Activated naive CD8-positive, alpha-beta T cell (primary cell): ENCODE measurements around the gene C11orf68.

Source experiments
- H3K27ac Mint-ChIP-seq: one replicate; pipeline ENCODE4 v1.8.0; 2021; ENCODE audit warnings: mixed read lengths
- H3K27me3 Mint-ChIP-seq: one replicate; pipeline ENCODE4 v1.8.0; 2021; ENCODE audit warnings: mixed read lengths
- H3K36me3 Mint-ChIP-seq: one replicate; pipeline ENCODE4 v1.8.0; 2021; ENCODE audit warnings: mixed read lengths
- H3K4me1 Mint-ChIP-seq: one replicate; pipeline ENCODE4 v1.8.0; 2021; ENCODE audit warnings: low read depth, mixed read lengths
- H3K4me3 Mint-ChIP-seq: one replicate; pipeline ENCODE4 v1.8.0; 2021; ENCODE audit warnings: mild to moderate bottlenecking, mixed read lengths
- H3K9me3 Mint-ChIP-seq: one replicate; pipeline ENCODE4 v1.8.0; 2021; ENCODE audit warnings: low read depth, mixed read lengths

Gene C11orf68

DNA sequence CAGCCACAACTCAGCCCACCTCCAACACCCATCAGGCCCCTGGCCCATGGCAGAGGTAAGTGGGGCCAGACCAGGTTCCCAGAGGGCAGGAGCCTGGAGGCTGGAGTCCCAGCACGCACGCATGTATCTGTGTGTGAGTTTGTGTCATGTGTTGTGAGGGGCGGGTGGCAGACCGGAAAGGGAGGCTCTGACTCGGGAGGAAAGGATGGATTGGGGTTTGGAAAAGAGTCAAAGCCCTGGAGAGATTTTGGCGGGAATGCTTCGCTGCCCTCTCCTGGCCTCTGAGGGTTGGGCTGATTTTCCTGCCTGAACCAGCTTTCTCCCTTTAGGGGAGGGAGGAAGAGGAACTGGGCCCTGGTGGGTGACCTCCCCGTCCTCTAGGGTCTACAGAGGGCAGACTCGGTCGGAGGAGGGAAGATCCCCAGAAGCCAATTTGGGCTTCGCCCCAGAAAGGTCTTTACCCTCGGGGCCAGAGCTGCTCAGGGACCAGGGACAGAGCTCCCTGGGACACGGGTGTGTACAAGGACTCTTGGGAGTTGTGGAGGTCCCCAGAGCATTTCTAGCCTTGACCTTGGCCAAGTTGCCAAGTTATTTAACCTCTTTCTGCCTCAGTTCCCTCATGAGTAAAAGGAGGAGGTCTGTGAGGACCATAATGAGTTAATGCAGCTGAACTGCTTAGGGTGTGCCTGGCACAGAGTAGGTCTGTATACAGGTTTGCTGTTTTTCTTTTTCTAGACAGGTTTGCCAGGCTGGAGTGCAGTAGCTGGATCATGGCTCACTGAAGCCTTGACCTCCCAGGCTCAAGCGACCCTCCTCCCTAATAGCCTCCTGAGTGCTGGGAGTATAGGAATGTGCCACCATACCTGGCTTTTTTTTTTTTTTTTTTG, 6.9 kb downstream of the C11orf68 start:
- H3K36me3 Mint-ChIP-seq, result no peaks in the 10 kb centered on the region
- no peaks in the 10 kb centered on the region for H3K9me3 Mint-ChIP-seq
- H3K4me3 Mint-ChIP-seq, result no peak overlapping the region
- H3K27me3 Mint-ChIP-seq, result peaks cover 4% of the 10 kb centered on the region
- H3K4me1 Mint-ChIP-seq, result peaks cover 29% of the 10 kb centered on the region
- H3K27ac Mint-ChIP-seq, result no peak overlapping the region

GRCh38 chr11:65907878-65908277, 11.0 kb downstream of the C11orf68 start:
- H3K4me1 Mint-ChIP-seq, result peaks cover 8% of the 10 kb centered on the region
- H3K36me3 Mint-ChIP-seq, result no peaks in the 10 kb centered on the region
- no peak overlapping the region for H3K27ac Mint-ChIP-seq
- H3K9me3 Mint-ChIP-seq, result no peaks in the 10 kb centered on the region
- H3K4me3 Mint-ChIP-seq, result no peak overlapping the region
- peaks cover 6% of the 10 kb centered on the region for H3K27me3 Mint-ChIP-seq

DNA sequence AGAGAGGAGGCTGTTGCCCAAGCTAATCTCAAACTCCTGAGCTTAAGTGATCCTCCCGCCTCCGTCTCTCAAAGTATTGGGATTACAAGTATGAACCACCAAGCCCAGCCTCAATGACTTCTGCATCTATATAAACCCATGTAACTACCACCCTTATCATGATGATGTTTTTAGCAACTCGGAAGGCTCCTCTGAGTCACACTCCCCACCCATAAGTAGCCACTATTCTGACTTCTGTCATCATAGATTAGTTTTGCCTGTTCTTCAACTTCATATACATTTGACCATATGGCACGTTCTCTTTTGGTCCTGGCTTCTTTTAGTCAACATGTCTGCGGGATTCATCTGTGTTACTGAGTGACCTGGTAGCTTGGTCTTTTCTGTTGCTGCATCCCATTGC, 12.3 kb downstream of the C11orf68 start:
- no peaks in the 10 kb centered on the region for H3K9me3 Mint-ChIP-seq
- peaks cover 8% of the 10 kb centered on the region for H3K4me1 Mint-ChIP-seq
- no peaks in the 10 kb centered on the region for H3K36me3 Mint-ChIP-seq
- peaks cover 7% of the 10 kb centered on the region for H3K27me3 Mint-ChIP-seq
- H3K4me3 Mint-ChIP-seq, result no peak overlapping the region
- no peak overlapping the region for H3K27ac Mint-ChIP-seq

GRCh38 chr11:65903715-65904114, 15.1 kb downstream of the C11orf68 start:
- H3K4me1 Mint-ChIP-seq, result peaks cover 3% of the 10 kb centered on the region
- H3K27ac Mint-ChIP-seq, result no peak overlapping the region
- H3K36me3 Mint-ChIP-seq, result no peaks in the 10 kb centered on the region
- peaks cover 3% of the 10 kb centered on the region for H3K27me3 Mint-ChIP-seq
- H3K4me3 Mint-ChIP-seq, result no peak overlapping the region
- no peaks in the 10 kb centered on the region for H3K9me3 Mint-ChIP-seq

- Mint-ChIP-seq H3K9me3 (no peaks in the 10 kb centered on the region), H3K36me3 (no peaks in the 10 kb centered on the region), H3K27ac (no peak overlapping the region), H3K4me1 (peaks cover 3% of the 10 kb centered on the region), H3K27me3 (peaks cover 3% of the 10 kb centered on the region), H3K4me3 (no peak overlapping the region)
Measured at GRCh38 chr11:65903068-65903481, 15.8 kb downstream of the C11orf68 start.

GRCh38 chr11:65900899-65901180, 18.0 kb downstream of the C11orf68 start:
- Mint-ChIP-seq H3K27ac (peak overlapping the region; percentile 28), H3K4me1 (peaks cover 17% of the 10 kb centered on the region), H3K4me3 (peak overlapping the region; percentile 67), H3K36me3 (no peaks in the 10 kb centered on the region), H3K27me3 (peaks cover 1% of the 10 kb centered on the region), H3K9me3 (no peaks in the 10 kb centered on the region)

GRCh38 chr11:65900125-65900898, 18.6 kb downstream of the C11orf68 start, which contains the start of gene FOSL1:
Gene FOSL1, minus strand, starts transcription at chr11:65900388. Its CDS starts 49 bp downstream, at chr11:65900339.
- Mint-ChIP-seq H3K9me3 (no peaks in the 10 kb centered on the region), H3K27me3 (peaks cover 1% of the 10 kb centered on the region), H3K4me1 (peaks cover 22% of the 10 kb centered on the region), H3K4me3 (peak within 1 kb of the TSS; percentile 91), H3K27ac (peak within 1 kb of the TSS; percentile 78), H3K36me3 (no peaks in the 10 kb centered on the region)

- H3K27ac Mint-ChIP-seq, result peak overlapping the region; percentile 78
- no peaks in the 10 kb centered on the region for H3K36me3 Mint-ChIP-seq
- H3K4me3 Mint-ChIP-seq, result peak overlapping the region; percentile 91
- H3K9me3 Mint-ChIP-seq, result no peaks in the 10 kb centered on the region
- peaks cover 25% of the 10 kb centered on the region for H3K4me1 Mint-ChIP-seq
- H3K27me3 Mint-ChIP-seq, result peaks cover 1% of the 10 kb centered on the region
Measured at GRCh38 chr11:65899356-65900124, 19.3 kb downstream of the C11orf68 start.

DNA sequence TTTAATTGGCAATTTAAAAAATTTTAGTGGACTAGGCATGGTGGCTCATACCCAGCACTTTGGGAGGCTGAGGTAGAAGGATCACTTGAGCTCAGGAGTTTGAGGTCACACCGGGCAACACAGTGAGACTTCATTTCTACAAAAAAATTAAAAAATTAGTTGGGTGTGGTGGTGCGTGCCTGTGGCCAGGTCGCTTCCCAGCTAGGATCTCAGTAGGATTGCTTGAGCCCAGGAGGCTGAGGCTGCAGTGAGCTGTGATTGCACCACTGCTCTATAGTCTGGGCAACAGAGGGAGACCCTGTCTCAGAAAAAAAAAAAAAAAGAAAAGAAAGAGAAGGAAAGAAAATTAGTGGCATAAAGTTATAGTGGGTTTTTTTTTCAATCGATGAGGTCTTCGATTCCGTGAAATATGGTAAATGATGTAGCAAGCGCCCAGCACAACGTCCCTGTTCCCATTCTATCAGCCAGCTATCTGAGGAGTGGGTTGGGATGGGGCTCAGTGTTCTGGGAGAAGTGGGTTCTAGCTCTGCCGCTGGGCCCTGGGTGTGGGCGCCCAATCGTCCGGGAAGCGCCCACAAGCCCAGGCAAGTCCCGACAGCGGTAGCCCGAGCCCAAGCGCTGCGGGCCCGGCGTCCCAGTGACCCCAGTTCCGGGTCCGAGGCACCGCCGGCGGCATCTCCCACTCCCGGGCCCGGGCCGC, 20.1 kb downstream of the C11orf68 start:
- peak overlapping the region; percentile 81 for H3K27ac Mint-ChIP-seq
- no peaks in the 10 kb centered on the region for H3K9me3 Mint-ChIP-seq
- H3K36me3 Mint-ChIP-seq, result no peaks in the 10 kb centered on the region
- peaks cover 30% of the 10 kb centered on the region for H3K4me1 Mint-ChIP-seq
- H3K27me3 Mint-ChIP-seq, result peaks cover 1% of the 10 kb centered on the region
- H3K4me3 Mint-ChIP-seq, result peak overlapping the region; percentile 91

DNA sequence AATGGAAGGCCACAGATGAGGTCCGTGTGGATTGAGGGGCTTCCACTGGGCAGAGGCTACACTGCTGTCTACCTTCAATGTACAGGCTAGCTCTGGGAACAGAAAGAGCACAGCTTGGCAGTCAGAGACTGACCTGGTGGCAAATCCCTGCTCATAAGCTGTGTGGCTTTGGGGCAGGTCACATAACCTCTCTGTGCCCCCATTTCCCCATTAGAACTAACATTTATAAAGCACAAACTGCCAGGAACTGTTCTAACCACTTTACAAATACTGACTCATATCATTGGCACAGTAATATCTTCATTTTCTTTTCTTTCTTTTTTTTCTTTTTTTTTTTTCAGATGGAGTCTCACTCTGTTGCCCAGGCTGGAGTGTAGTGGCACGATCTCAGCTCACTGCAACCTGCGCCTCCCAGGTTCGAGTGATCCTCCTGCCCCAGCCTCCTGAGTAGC, 21.8 kb downstream of the C11orf68 start:
- Mint-ChIP-seq H3K4me1 (peaks cover 41% of the 10 kb centered on the region), H3K27me3 (peaks cover under 1% of the 10 kb centered on the region), H3K4me3 (peak overlapping the region; percentile 68), H3K9me3 (no peaks in the 10 kb centered on the region), H3K36me3 (peaks cover 6% of the 10 kb centered on the region), H3K27ac (peak overlapping the region; percentile 50)

GRCh38 chr11:65896034-65896999, 22.5 kb downstream of the C11orf68 start:
- H3K4me1 Mint-ChIP-seq, result peaks cover 43% of the 10 kb centered on the region
- H3K27me3 Mint-ChIP-seq, result no peaks in the 10 kb centered on the region
- H3K36me3 Mint-ChIP-seq, result peaks cover 6% of the 10 kb centered on the region
- peak overlapping the region; percentile 68 for H3K4me3 Mint-ChIP-seq
- no peaks in the 10 kb centered on the region for H3K9me3 Mint-ChIP-seq
- peak overlapping the region; percentile 41 for H3K27ac Mint-ChIP-seq

- Mint-ChIP-seq H3K36me3 (peaks cover 6% of the 10 kb centered on the region), H3K4me3 (peak overlapping the region; percentile 68), H3K4me1 (peaks cover 40% of the 10 kb centered on the region), H3K9me3 (no peaks in the 10 kb centered on the region), H3K27ac (peak overlapping the region; percentile 61), H3K27me3 (no peaks in the 10 kb centered on the region)
Measured at GRCh38 chr11:65895482-65895981, 23.3 kb downstream of the C11orf68 start.

DNA sequence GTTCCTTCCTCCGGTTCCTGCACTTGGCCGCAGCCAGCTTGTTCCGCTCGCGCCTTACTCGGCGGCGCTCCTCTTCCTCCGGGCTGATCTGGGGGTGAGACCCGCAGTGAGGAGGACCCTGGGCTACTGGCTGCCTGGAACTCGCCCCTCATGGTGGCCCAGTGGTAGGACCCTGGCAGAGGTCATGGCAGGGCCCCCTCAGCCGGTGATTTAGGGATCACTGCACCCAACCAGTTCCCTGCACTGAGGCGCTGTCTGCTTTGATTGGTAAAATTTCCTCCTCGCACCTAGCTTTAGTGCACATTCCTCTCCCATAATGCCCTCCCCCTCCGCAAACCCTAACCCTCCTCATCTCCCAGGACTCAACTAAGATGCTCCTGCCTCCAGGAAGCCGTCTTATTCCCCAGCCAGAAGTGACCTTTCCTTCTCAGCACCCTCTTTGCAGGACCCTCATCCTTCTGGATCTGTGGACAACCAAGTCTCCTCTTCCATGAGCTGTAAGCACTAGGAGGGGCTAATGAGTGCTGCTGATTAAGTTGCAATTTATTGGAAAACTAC, 24.7 kb downstream of the C11orf68 start:
- Mint-ChIP-seq H3K4me3 (peak overlapping the region; percentile 89), H3K4me1 (peaks cover 52% of the 10 kb centered on the region), H3K9me3 (no peaks in the 10 kb centered on the region), H3K36me3 (peaks cover 6% of the 10 kb centered on the region), H3K27ac (peak overlapping the region; percentile 82), H3K27me3 (no peaks in the 10 kb centered on the region)
